IPS-NIHi11 (cell line): ENCODE results near the gene GNAQ.

Experiments
- DNase-seq: peaks from one replicate; pipeline ENCODE4 v3.0.0; 2012; ENCODE audit warnings: mixed read lengths, low spot score

The GNAQ gene

GRCh38 chr9:77843076-77843870 lies 188.3 kb downstream of the GNAQ start:
- no peak for DNase-seq

- no peak for DNase-seq
Observed at GRCh38 chr9:77841739-77842386, 189.7 kb downstream of the GNAQ start.

- DNase-seq = no peak
Observed at GRCh38 chr9:77839459-77840140, 192.0 kb downstream of the GNAQ start.

GRCh38 chr9:77838986-77839385 lies 192.6 kb downstream of the GNAQ start:
- no peak for DNase-seq

- DNase-seq = no peak
Observed at GRCh38 chr9:77834898-77835488, 196.6 kb downstream of the GNAQ start.

- no peak for DNase-seq
Observed at GRCh38 chr9:77833561-77834429, 197.8 kb downstream of the GNAQ start.

GRCh38 chr9:77832639-77833038 lies 199.0 kb downstream of the GNAQ start:
- DNase-seq = no peak

GRCh38 chr9:77831781-77832180 lies 199.8 kb downstream of the GNAQ start:
- DNase-seq = no peak

- DNase-seq = no peak
Observed at GRCh38 chr9:77830618-77831285, 200.9 kb downstream of the GNAQ start.

- DNase-seq = no peak
Observed at GRCh38 chr9:77829420-77829819, 202.2 kb downstream of the GNAQ start.

GRCh38 chr9:77827104-77827784 lies 204.4 kb downstream of the GNAQ start:
- no peak for DNase-seq

- DNase-seq = no peak
Observed at GRCh38 chr9:77826621-77827020, 205.0 kb downstream of the GNAQ start.

GRCh38 chr9:77826116-77826515 lies 205.5 kb downstream of the GNAQ start:
- no peak for DNase-seq

- no peak for DNase-seq
Observed at GRCh38 chr9:77825361-77825760, 206.2 kb downstream of the GNAQ start.

- no peak for DNase-seq
Observed at GRCh38 chr9:77820293-77820954, 211.2 kb downstream of the GNAQ start.

GRCh38 chr9:77819657-77820056 lies 212.0 kb downstream of the GNAQ start:
- no peak for DNase-seq

GRCh38 chr9:77817590-77818311 lies 213.9 kb downstream of the GNAQ start:
- DNase-seq = no peak

- DNase-seq = no peak
Observed at GRCh38 chr9:77816641-77817341, 214.8 kb downstream of the GNAQ start.

- no peak for DNase-seq
Observed at GRCh38 chr9:77815260-77815659, 216.4 kb downstream of the GNAQ start.
